HFFc6 (cell line): ENCODE data around the gene TRABD2B. TPM values are rescaled to one million over a fixed set of nuclear protein-coding genes. Genes with fewer than 3 reads are reported as not detected.

Source experiments
- DNase-seq: peaks from one replicate; pipeline ENCODE4 v3.0.0-alpha.2; 2018
- H3K27ac Mint-ChIP-seq: 2 replicates; pipeline ENCODE4 v1.8.0; 2020; ENCODE audit warnings: mild to moderate bottlenecking, mixed read lengths
- H3K27me3 Mint-ChIP-seq: 2 replicates; pipeline ENCODE4 v1.8.0; 2021; ENCODE audit warnings: mild to moderate bottlenecking, moderate library complexity, mixed read lengths; ENCODE audit not compliant: insufficient read depth
- H3K36me3 Mint-ChIP-seq: 2 replicates; pipeline ENCODE4 v1.8.0; 2021; ENCODE audit warnings: low read depth, mixed read lengths
- H3K4me1 Mint-ChIP-seq: 2 replicates; pipeline ENCODE4 v1.8.0; 2020; ENCODE audit warnings: low read depth, mixed read lengths
- H3K4me3 Mint-ChIP-seq: 2 replicates; pipeline ENCODE4 v1.8.0; 2020; ENCODE audit warnings: mild to moderate bottlenecking, moderate library complexity, mixed read lengths
- H3K9me3 Mint-ChIP-seq: 2 replicates; pipeline ENCODE4 v1.8.0; 2020; ENCODE audit warnings: mild to moderate bottlenecking, mixed read lengths
- total RNA-seq, 6 experiments: library from RNA; stranded (reverse); fragmentation: NEBNext Ultra II Directional; extraction: Animal tissue kit (Norgen Biotek cat#: 25700); gene quantifications; 2 replicates in 1 of 6; 3 replicates in 5 of 6; pipeline ENCODE4 v1.2.3, GENCODE V29; 2021
- TF ChIP-seq, protein P1 (sequence below): fragments of 200-600 bp; sonication (generic); IDR thresholded peaks from 2 replicates; pipeline ENCODE4 v1.5.0; 2021; ENCODE audit warnings: antibody characterized with exemption, mild to moderate bottlenecking

Gene TRABD2B
- total RNA-seq, 6 experiments from 2014 or later: not detected

DNA sequence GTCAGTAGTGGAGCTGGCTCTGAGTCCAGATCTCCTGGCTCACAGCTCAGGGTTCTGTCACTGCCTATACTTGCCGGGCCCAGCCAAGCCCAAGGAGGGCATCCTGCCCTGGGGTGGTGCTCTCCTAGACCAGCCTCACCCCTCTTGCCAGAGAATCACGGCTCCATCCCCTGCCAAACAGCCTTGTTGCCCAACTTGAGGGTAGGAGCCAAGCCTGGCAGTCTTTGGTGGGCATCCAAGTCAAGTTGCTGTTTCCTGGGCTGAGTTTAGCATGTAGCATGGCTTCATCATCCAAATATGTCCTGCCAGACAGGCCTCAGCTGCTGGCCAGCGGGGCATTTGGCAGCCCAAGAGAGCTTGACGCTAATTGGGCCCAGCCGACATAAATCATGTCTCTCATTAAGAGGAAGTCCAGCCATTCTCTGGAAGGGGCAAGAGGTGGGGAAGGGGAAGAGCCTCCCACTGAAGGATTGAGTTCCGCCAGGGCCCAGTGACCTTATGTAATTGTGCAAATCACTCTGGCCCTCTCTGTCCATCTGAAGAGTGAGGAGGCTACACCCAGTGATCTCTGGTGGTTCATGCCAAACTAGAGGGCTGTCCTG lies 22.6 kb upstream of the TRABD2B start:
- no peak for DNase-seq
- H3K27ac Mint-ChIP-seq: no peak overlapping the region
- no peaks in the 10 kb centered on the region; the same call in 1 of the 2 replicates for H3K27me3 Mint-ChIP-seq

DNA sequence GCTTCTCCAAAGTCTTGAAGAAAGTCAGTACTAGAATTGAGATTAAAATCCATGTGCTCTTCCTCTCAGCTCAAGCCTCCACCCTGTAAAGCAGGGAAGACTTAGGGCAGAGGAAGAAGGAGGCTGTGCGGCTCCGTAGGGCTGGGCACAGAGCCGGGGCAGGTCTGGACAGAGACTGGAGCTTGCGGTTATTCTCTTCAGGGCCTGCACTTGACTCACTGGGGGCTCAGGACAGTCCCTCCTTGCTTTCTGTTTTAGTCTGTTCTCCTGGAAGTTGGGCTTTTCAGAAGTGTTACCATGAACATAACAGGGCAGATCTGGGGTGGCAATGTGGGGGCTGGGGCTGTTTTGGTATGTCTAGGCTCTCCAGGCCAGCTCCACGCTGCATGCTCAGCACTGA lies 21.6 kb upstream of the TRABD2B start:
- Mint-ChIP-seq H3K4me3 (no peak overlapping the region), H3K9me3 (peaks cover 28% of the 10 kb centered on the region), H3K4me1 (no peaks in the 10 kb centered on the region), H3K36me3 (no peaks in the 10 kb centered on the region), H3K27ac (no peak overlapping the region), H3K27me3 (no peaks in the 10 kb centered on the region; the same call in 1 of the 2 replicates)
- TF ChIP-seq, protein P1, sequence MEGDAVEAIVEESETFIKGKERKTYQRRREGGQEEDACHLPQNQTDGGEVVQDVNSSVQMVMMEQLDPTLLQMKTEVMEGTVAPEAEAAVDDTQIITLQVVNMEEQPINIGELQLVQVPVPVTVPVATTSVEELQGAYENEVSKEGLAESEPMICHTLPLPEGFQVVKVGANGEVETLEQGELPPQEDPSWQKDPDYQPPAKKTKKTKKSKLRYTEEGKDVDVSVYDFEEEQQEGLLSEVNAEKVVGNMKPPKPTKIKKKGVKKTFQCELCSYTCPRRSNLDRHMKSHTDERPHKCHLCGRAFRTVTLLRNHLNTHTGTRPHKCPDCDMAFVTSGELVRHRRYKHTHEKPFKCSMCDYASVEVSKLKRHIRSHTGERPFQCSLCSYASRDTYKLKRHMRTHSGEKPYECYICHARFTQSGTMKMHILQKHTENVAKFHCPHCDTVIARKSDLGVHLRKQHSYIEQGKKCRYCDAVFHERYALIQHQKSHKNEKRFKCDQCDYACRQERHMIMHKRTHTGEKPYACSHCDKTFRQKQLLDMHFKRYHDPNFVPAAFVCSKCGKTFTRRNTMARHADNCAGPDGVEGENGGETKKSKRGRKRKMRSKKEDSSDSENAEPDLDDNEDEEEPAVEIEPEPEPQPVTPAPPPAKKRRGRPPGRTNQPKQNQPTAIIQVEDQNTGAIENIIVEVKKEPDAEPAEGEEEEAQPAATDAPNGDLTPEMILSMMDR: no peak
- no peak for DNase-seq

More for the DNA sequence above, 22.6 kb upstream of the TRABD2B start:
- Mint-ChIP-seq H3K9me3 (peaks cover 28% of the 10 kb centered on the region), H3K36me3 (no peaks in the 10 kb centered on the region), H3K4me3 (no peak overlapping the region), H3K4me1 (no peaks in the 10 kb centered on the region)
- TF ChIP-seq, protein P1: no peak

DNA sequence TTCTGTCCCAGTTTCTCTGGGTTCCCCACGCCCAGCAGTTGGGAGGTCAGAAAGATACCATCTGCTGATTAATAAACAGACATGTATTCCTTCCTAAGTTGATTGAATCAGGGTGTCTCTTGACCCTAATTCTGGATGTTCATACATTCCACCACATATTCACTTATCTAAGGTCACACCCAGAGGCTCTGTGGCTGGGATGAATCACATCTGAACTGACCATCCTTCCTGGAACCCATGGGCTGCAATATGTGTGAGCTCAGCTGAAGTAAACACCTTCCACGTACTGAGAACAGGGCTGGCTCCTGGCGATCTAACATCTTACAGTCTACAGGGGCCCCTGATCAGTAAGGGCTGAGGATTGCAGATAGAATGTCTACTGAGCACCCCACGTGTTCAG lies 20.5 kb upstream of the TRABD2B start:
- TF ChIP-seq, protein P1: no peak
- Mint-ChIP-seq H3K9me3 (peaks cover 19% of the 10 kb centered on the region), H3K27ac (no peak overlapping the region), H3K36me3 (no peaks in the 10 kb centered on the region), H3K27me3 (no peaks in the 10 kb centered on the region), H3K4me3 (no peak overlapping the region), H3K4me1 (no peaks in the 10 kb centered on the region)
- DNase-seq: no peak

DNA sequence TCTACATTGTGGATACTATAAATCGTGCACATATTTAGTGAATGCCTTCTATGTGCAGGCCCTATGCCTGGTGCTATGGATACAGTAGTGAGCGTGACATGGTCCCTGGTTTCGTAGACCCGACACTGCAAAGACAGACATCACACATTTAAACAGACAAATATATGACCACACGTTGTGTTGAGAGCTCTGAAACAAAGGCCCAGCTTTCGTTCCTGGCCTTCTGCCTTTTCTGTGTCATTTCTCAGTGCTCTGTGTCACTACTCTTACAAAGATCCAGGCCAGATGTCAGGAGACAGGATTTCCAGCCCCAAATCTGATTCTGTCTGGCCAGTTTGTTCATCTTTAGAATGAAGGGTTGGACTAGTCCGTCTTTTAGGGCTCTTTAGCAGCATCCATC lies 19.3 kb upstream of the TRABD2B start:
- Mint-ChIP-seq H3K27ac (no peak overlapping the region), H3K27me3 (no peaks in the 10 kb centered on the region), H3K4me3 (no peak overlapping the region), H3K36me3 (no peaks in the 10 kb centered on the region), H3K4me1 (no peaks in the 10 kb centered on the region), H3K9me3 (peaks cover 14% of the 10 kb centered on the region)
- TF ChIP-seq, protein P1: no peak
- DNase-seq: no peak

DNA sequence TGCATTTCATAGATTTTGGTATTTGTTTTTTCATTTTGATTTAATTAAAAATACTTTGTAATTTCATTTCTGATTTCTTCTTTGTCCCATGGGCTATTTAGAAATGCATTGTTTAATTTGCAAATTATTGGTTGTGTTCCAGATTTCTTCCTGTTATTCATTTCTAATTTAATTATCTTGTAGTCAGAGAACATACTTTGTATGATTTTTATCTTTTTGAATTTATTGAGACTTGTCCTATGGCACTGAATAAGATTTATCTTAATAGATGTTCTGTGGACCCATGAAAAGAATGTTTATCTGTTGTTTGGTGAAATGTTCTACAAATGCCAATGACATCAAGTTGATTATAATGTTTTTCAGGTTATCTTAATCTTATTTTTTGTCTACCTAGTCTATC lies 16.1 kb upstream of the TRABD2B start:
- no peaks in the 10 kb centered on the region for H3K4me1 Mint-ChIP-seq
- DNase-seq: no peak
- H3K27me3 Mint-ChIP-seq: no peaks in the 10 kb centered on the region
- peaks cover 10% of the 10 kb centered on the region for H3K9me3 Mint-ChIP-seq
- no peak overlapping the region for H3K27ac Mint-ChIP-seq
- H3K4me3 Mint-ChIP-seq: no peak overlapping the region
- H3K36me3 Mint-ChIP-seq: no peaks in the 10 kb centered on the region
- TF ChIP-seq, protein P1: no peak
